ENCODE data around the gene PAPOLA. TPM values are rescaled to one million over a fixed set of nuclear protein-coding genes. Genes with fewer than 3 reads are reported as not detected.

PAPOLA gene
- total RNA-seq, 1 experiment from 2014 or later: 194 TPM

DNA sequence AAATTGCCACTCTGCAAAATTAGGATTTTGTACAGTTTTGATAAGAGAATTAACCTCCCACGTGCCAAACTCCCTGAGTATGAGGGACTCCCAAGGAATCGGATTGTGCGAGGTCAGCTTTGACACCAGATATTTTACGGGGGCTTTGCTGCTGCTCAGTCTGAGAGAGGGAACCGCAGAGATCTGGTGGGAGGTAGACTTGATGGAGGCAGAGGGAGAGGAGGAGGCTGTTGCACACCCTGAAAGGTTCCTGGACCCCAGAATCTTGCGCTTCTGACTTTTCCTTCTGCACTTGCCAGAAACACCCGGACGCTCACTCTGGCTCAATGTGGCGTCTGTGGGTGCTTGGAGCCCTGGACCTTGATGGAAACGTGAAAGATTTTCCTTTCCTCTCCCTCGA lies 83.9 kb downstream of the PAPOLA start:
- intact Hi-C loops (cut with micrococcal nuclease): no loop called here
- no peaks in the 10 kb centered on the region for H3K36me3 Mint-ChIP-seq (ENCODE audit: insufficient read depth, unreplicated experiment)
- CTCF ChIA-PET: interaction anchor here (0.8 to 3.0 kb wide), 2 partner anchors 15 to 154 kb away, joined by 3 to 11 read pairs; no protein-coding TSS in a partner anchor

GRCh38 chr14:96586921-96587822 lies 85.0 kb downstream of the PAPOLA start:
- Mint-ChIP-seq H3K9me3 (ENCODE audit: unreplicated experiment) (no peaks in the 10 kb centered on the region), H3K27me3 (ENCODE audit: insufficient read depth, unreplicated experiment) (no peaks in the 10 kb centered on the region), H3K36me3 (ENCODE audit: insufficient read depth, unreplicated experiment) (no peaks in the 10 kb centered on the region), H3K4me1 (ENCODE audit: insufficient read depth, unreplicated experiment) (no peaks in the 10 kb centered on the region), H3K27ac (ENCODE audit: low read depth, unreplicated experiment) (no peak overlapping the region), H3K4me3 (ENCODE audit: unreplicated experiment) (no peak overlapping the region)
- BruUV-seq (replicated peaks): no TSS peak
- POLR2A ChIA-PET: no interaction called here
- CTCF ChIA-PET: interaction anchor here (0.7 to 3.0 kb wide), 4 partner anchors 13 to 153 kb away, joined by 3 to 11 read pairs (median 4); no protein-coding TSS in a partner anchor
- intact Hi-C loops (cut with micrococcal nuclease): no loop called here
- no peak for DNase-seq (ENCODE audit: unreplicated experiment)
- TF ChIP-seq CTCF (IDR thresholded peaks at IDR 0.05; ENCODE audit: unreplicated experiment): no peak

More for the DNA sequence above, 83.9 kb downstream of the PAPOLA start:
- BruUV-seq (replicated peaks): no TSS peak
- Mint-ChIP-seq H3K27me3 (ENCODE audit: insufficient read depth, unreplicated experiment) (no peaks in the 10 kb centered on the region), H3K27ac (ENCODE audit: low read depth, unreplicated experiment) (no peak overlapping the region), H3K9me3 (ENCODE audit: unreplicated experiment) (no peaks in the 10 kb centered on the region), H3K4me3 (ENCODE audit: unreplicated experiment) (no peak overlapping the region), H3K4me1 (ENCODE audit: insufficient read depth, unreplicated experiment) (no peaks in the 10 kb centered on the region)
- no peak for TF ChIP-seq CTCF (IDR thresholded peaks at IDR 0.05; ENCODE audit: unreplicated experiment)
- no peak for DNase-seq (ENCODE audit: unreplicated experiment)
- POLR2A ChIA-PET: no interaction called here

- no peaks in the 10 kb centered on the region for H3K36me3 Mint-ChIP-seq (ENCODE audit: insufficient read depth, unreplicated experiment)
- intact Hi-C loops (cut with micrococcal nuclease): no loop called here
These were observed 85.7 kb downstream of the PAPOLA start for GRCh38 chr14:96587823-96588385.

More at GRCh38 chr14:96587823-96588385, 85.7 kb downstream of the PAPOLA start:
- Mint-ChIP-seq H3K9me3 (ENCODE audit: unreplicated experiment) (no peaks in the 10 kb centered on the region), H3K27ac (ENCODE audit: low read depth, unreplicated experiment) (no peak overlapping the region), H3K4me3 (ENCODE audit: unreplicated experiment) (no peak overlapping the region), H3K27me3 (ENCODE audit: insufficient read depth, unreplicated experiment) (no peaks in the 10 kb centered on the region), H3K4me1 (ENCODE audit: insufficient read depth, unreplicated experiment) (no peaks in the 10 kb centered on the region)
- BruUV-seq (replicated peaks): no TSS peak
- no peak for DNase-seq (ENCODE audit: unreplicated experiment)
- no peak for TF ChIP-seq CTCF (IDR thresholded peaks at IDR 0.05; ENCODE audit: unreplicated experiment)
- ChIA-PET POLR2A (no interaction called here), CTCF (interaction anchor here (1.8 to 3.0 kb wide), 2 partner anchors 20 to 152 kb away, joined by 4 to 11 read pairs; no protein-coding TSS in a partner anchor)
